Activated CD4-positive, alpha-beta T cell treated with anti-CD3 and anti-CD28 coated beads for 36 hours (primary cell): ENCODE data around the gene EIF4ENIF1. TPM values are rescaled to one million over a fixed set of nuclear protein-coding genes. Genes with fewer than 3 reads are reported as not detected.
"Not testable (repeated sequence)": the region's sequence is repeated elsewhere in the genome, so short reads cannot be mapped to it uniquely, and the experiment has no call there.

Experiments used
- ATAC-seq: fragments of 200-7000 bp; cut with Tn5 transposase; one replicate; pipeline ENCODE4 v1.10.0; 2021; ENCODE audit warnings: mild to moderate bottlenecking, moderate library complexity
- CTCF ChIA-PET: fragments of 350-600 bp; sonication (Branson Sonifier 250); formaldehyde crosslinking; loops from one replicate; lab custom pipeline; 2021; ENCODE audit warnings: antibody characterized with exemption; lab: Charles Lee
- POLR2A ChIA-PET: fragments of 350-600 bp; sonication (Branson Sonifier 250); formaldehyde crosslinking; loops from one replicate; lab custom pipeline; 2021; ENCODE audit warnings: antibody characterized with exemption, inconsistent platforms; lab: Charles Lee
- DNase-seq: peaks from one replicate; pipeline ENCODE4 v3.0.0-alpha.2; 2020
- H3K27ac Mint-ChIP-seq: one replicate; pipeline ENCODE4 v1.8.0; 2021; ENCODE audit warnings: mixed read lengths
- H3K27me3 Mint-ChIP-seq: one replicate; pipeline ENCODE4 v1.8.0; 2021; ENCODE audit warnings: mixed read lengths
- H3K36me3 Mint-ChIP-seq: one replicate; pipeline ENCODE4 v1.8.0; 2021; ENCODE audit warnings: low read depth, mixed read lengths
- H3K4me1 Mint-ChIP-seq: one replicate; pipeline ENCODE4 v1.8.0; 2021; ENCODE audit warnings: mixed read lengths
- H3K4me3 Mint-ChIP-seq: one replicate; pipeline ENCODE4 v1.8.0; 2021; ENCODE audit warnings: mild to moderate bottlenecking, moderate library complexity, mixed read lengths
- H3K9me3 Mint-ChIP-seq: one replicate; pipeline ENCODE4 v1.8.0; 2021; ENCODE audit warnings: low read depth, mixed read lengths
- intact Hi-C, 2 experiments: fragments of 100-400 bp; cut with DNase I in 1 of 2; cut with micrococcal nuclease in 1 of 2; formaldehyde crosslinking; loops; one replicate each; pipeline versions ENCODE4 v1.14.2 to v1.15.1; 2022 to 2024; cut with DNase I, micrococcal nuclease
- total RNA-seq, 2 experiments: library from RNA; stranded (reverse); gene quantifications; one replicate each; pipeline ENCODE4 v1.2.3, GENCODE V29; 2021

Gene EIF4ENIF1
- total RNA-seq, 2 experiments from 2014 or later = 45.4 to 75.0 TPM

GRCh38 chr22:31493355-31493754 lies 3.7 kb upstream of the EIF4ENIF1 start:
- Mint-ChIP-seq H3K36me3 (peaks cover 29% of the 10 kb centered on the region), H3K4me3 (peak overlapping the region; percentile 41), H3K4me1 (peaks cover 48% of the 10 kb centered on the region), H3K27ac (peak overlapping the region; percentile 74)
- H3K27me3 Mint-ChIP-seq, H3K9me3 Mint-ChIP-seq, DNase-seq, ATAC-seq: not testable (repeated sequence)
- intact Hi-C loops = loop anchor here in 1 of 2 experiments (10.0 kb wide), 1 partner anchor 451 kb away; the partner anchor contains the start of gene YWHAH
- ChIA-PET POLR2A (interaction anchor here (0.6 kb wide), 1 partner anchor 146 kb away, joined by 6 read pairs; no protein-coding TSS in a partner anchor), CTCF (interaction anchor here (1.6 kb wide), 1 partner anchor 36 kb away, joined by 5 read pairs; no protein-coding TSS in a partner anchor)

- ATAC-seq (no peak), DNase-seq (no peak)
- H3K27me3 Mint-ChIP-seq = no peaks in the 10 kb centered on the region
- intact Hi-C loops = loop anchor here in 1 of 2 experiments (10.0 kb wide), 1 partner anchor 453 kb away; the partner anchor contains the start of gene YWHAH
- peaks cover 43% of the 10 kb centered on the region for H3K4me1 Mint-ChIP-seq
- no peak overlapping the region for H3K4me3 Mint-ChIP-seq
- CTCF ChIA-PET = interaction anchor here (0.5 to 1.6 kb wide), 5 partner anchors 9 to 458 kb away, joined by 3 to 5 read pairs (median 4); partner anchors contain the start of gene DRG1
- peak overlapping the region; percentile 32 for H3K27ac Mint-ChIP-seq
- peaks cover 27% of the 10 kb centered on the region for H3K36me3 Mint-ChIP-seq
- H3K9me3 Mint-ChIP-seq = no peaks in the 10 kb centered on the region
- POLR2A ChIA-PET = no interaction called here
These were observed 2.5 kb upstream of the EIF4ENIF1 start for GRCh38 chr22:31492151-31492550.

GRCh38 chr22:31491218-31491962 lies 1.7 kb upstream of the EIF4ENIF1 start:
- peak overlapping the region; percentile 99 for H3K27ac Mint-ChIP-seq
- H3K9me3 Mint-ChIP-seq = no peaks in the 10 kb centered on the region
- H3K27me3 Mint-ChIP-seq = no peaks in the 10 kb centered on the region
- intact Hi-C loops = loop anchor here in 1 of 2 experiments (10.0 kb wide), 1 partner anchor 453 kb away; the partner anchor contains the start of gene YWHAH
- CTCF ChIA-PET = interaction anchor here (0.5 to 1.6 kb wide), 10 partner anchors 9 to 459 kb away, joined by 3 to 5 read pairs (median 4); partner anchors contain the start of gene DRG1
- H3K4me1 Mint-ChIP-seq = peaks cover 45% of the 10 kb centered on the region
- POLR2A ChIA-PET = interaction anchor here (0.7 kb wide), 1 partner anchor 143 kb away, joined by 7 read pairs; no protein-coding TSS in a partner anchor
- DNase-seq = no peak
- no peak for ATAC-seq
- H3K36me3 Mint-ChIP-seq = peaks cover 31% of the 10 kb centered on the region
- H3K4me3 Mint-ChIP-seq = peak overlapping the region; percentile 86

- POLR2A ChIA-PET = no interaction called here
- Mint-ChIP-seq H3K27me3 (no peaks in the 10 kb centered on the region), H3K36me3 (peaks cover 31% of the 10 kb centered on the region), H3K4me1 (peaks cover 42% of the 10 kb centered on the region), H3K4me3 (peak overlapping the region; percentile 86), H3K27ac (peak overlapping the region; percentile 99), H3K9me3 (no peaks in the 10 kb centered on the region)
- ATAC-seq (peak; percentile 66), DNase-seq (peak; percentile 70)
- intact Hi-C loops = loop anchor here in 1 of 2 experiments (1.0 to 10.0 kb wide), 2 partner anchors 91 to 454 kb away; partner anchors contain the start of genes DRG1 and YWHAH
- CTCF ChIA-PET = interaction anchor here (1.5 kb wide), 1 partner anchor 39 kb away, joined by 4 read pairs; no protein-coding TSS in a partner anchor
These were observed 869 bp upstream of the EIF4ENIF1 start for GRCh38 chr22:31490496-31490925.

GRCh38 chr22:31488988-31489617 lies 539 bp downstream of the EIF4ENIF1 start:
- peaks cover 42% of the 10 kb centered on the region for H3K36me3 Mint-ChIP-seq
- ATAC-seq (peak; percentile 8), DNase-seq (peak; percentile 63)
- no peaks in the 10 kb centered on the region for H3K9me3 Mint-ChIP-seq
- ChIA-PET CTCF (interaction anchor here (0.9 to 1.4 kb wide), 4 partner anchors 16 to 141 kb away, joined by 3 to 5 read pairs (median 4); no protein-coding TSS in a partner anchor), POLR2A (interaction anchor here (0.9 to 1.7 kb wide), 5 partner anchors 8 to 50 kb away, joined by 3 to 6 read pairs (median 3); no protein-coding TSS in a partner anchor)
- intact Hi-C loops = loop anchor here (1.0 to 2.0 kb wide), 7 partner anchors 8 to 520 kb away; partner anchors contain the start of genes MORC2 (in 1 of the 2) and TUG1 (in 1 of the 2)
- H3K4me3 Mint-ChIP-seq = peak overlapping the region; percentile 86
- no peaks in the 10 kb centered on the region for H3K27me3 Mint-ChIP-seq
- peak overlapping the region; percentile 80 for H3K27ac Mint-ChIP-seq
- peaks cover 48% of the 10 kb centered on the region for H3K4me1 Mint-ChIP-seq

- Mint-ChIP-seq H3K27me3 (no peaks in the 10 kb centered on the region), H3K9me3 (no peaks in the 10 kb centered on the region), H3K4me3 (peak overlapping the region; percentile 81), H3K4me1 (peaks cover 45% of the 10 kb centered on the region), H3K27ac (peak overlapping the region; percentile 80), H3K36me3 (peaks cover 45% of the 10 kb centered on the region)
- no peak for DNase-seq
- no peak for ATAC-seq
- intact Hi-C loops = loop anchor here (2.0 kb wide), 4 partner anchors 48 to 520 kb away; partner anchors contain the start of genes MORC2 (in 1 of the 2) and TUG1 (in 1 of the 2)
- ChIA-PET CTCF (interaction anchor here (0.9 to 1.4 kb wide), 4 partner anchors 16 to 142 kb away, joined by 3 to 5 read pairs (median 4); no protein-coding TSS in a partner anchor), POLR2A (interaction anchor here (0.9 to 1.7 kb wide), 5 partner anchors 9 to 51 kb away, joined by 3 to 6 read pairs (median 3); no protein-coding TSS in a partner anchor)
These were observed 1.2 kb downstream of the EIF4ENIF1 start for GRCh38 chr22:31488346-31488883.

- ATAC-seq = no peak
- peak overlapping the region; percentile 53 for H3K27ac Mint-ChIP-seq
- CTCF ChIA-PET = no interaction called here
These were observed 2.7 kb downstream of the EIF4ENIF1 start for GRCh38 chr22:31486951-31487350.

GRCh38 chr22:31486369-31486768 lies 3.3 kb downstream of the EIF4ENIF1 start:
- intact Hi-C loops, H3K27me3 Mint-ChIP-seq, POLR2A ChIA-PET, H3K9me3 Mint-ChIP-seq, ATAC-seq, H3K27ac Mint-ChIP-seq, H3K4me3 Mint-ChIP-seq, DNase-seq: not testable (repeated sequence)
- CTCF ChIA-PET = interaction anchor here (0.6 kb wide), 1 partner anchor 34 kb away, joined by 3 read pairs; no protein-coding TSS in a partner anchor
- Mint-ChIP-seq H3K36me3 (peaks cover 61% of the 10 kb centered on the region), H3K4me1 (peaks cover 37% of the 10 kb centered on the region)

More at GRCh38 chr22:31486951-31487350, 2.7 kb downstream of the EIF4ENIF1 start:
- Mint-ChIP-seq H3K4me1 (peaks cover 41% of the 10 kb centered on the region), H3K9me3 (no peaks in the 10 kb centered on the region), H3K36me3 (peaks cover 56% of the 10 kb centered on the region), H3K4me3 (no peak overlapping the region), H3K27me3 (no peaks in the 10 kb centered on the region)
- DNase-seq = no peak
- intact Hi-C loops = no loop called here
- POLR2A ChIA-PET = no interaction called here

GRCh38 chr22:31482470-31482869 lies 7.2 kb downstream of the EIF4ENIF1 start:
- H3K27ac Mint-ChIP-seq, ATAC-seq, DNase-seq, POLR2A ChIA-PET, H3K27me3 Mint-ChIP-seq, H3K4me3 Mint-ChIP-seq, intact Hi-C loops, H3K9me3 Mint-ChIP-seq: not testable (repeated sequence)
- CTCF ChIA-PET = interaction anchor here (1.2 kb wide), 1 partner anchor 10 kb away, joined by 3 read pairs; no protein-coding TSS in a partner anchor
- Mint-ChIP-seq H3K36me3 (peaks cover 77% of the 10 kb centered on the region), H3K4me1 (peaks cover 29% of the 10 kb centered on the region)

GRCh38 chr22:31481129-31481528 lies 8.5 kb downstream of the EIF4ENIF1 start:
- ChIA-PET CTCF (interaction anchor here (0.6 kb wide), 1 partner anchor 148 kb away, joined by 3 read pairs; no protein-coding TSS in a partner anchor), POLR2A (interaction anchor here (0.6 kb wide), 1 partner anchor 183 kb away, joined by 4 read pairs; no protein-coding TSS in a partner anchor)
- DNase-seq (no peak), ATAC-seq (no peak)
- intact Hi-C loops = no loop called here
- peaks cover 33% of the 10 kb centered on the region for H3K4me1 Mint-ChIP-seq
- H3K9me3 Mint-ChIP-seq = no peaks in the 10 kb centered on the region
- no peak overlapping the region for H3K4me3 Mint-ChIP-seq
- peaks cover 74% of the 10 kb centered on the region for H3K36me3 Mint-ChIP-seq
- H3K27me3 Mint-ChIP-seq = no peaks in the 10 kb centered on the region
- no peak overlapping the region for H3K27ac Mint-ChIP-seq
